ENCODE measurements around the gene TUBGCP2.

Gene TUBGCP2

DNA sequence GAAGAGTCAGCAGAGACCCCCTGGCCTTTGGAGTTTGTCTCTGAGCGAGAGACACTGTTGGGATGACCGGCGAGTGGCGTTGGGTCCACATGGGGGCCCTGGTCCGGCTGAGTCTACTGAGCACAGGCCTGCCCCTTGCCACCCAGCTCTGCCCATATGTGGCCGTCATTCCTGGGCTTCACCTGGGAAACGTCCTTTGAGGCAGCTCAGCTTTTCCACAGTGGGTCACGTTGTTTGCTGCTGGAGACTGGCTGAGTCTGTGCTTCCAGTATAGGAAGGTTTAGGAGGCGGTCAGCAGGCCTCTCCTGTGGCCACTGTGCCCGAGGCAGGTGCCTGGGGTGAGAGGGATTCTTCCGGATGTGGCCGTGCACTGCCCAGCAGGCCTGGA is 49.1 kb downstream of the TUBGCP2 start:
- Histone ChIP-seq H3K4me3 (ENCODE audit: low read depth, low read length) (no peak overlapping the region), H3K9ac (ENCODE audit: low read length) (no peak overlapping the region), H3K4me1 (ENCODE audit: control insufficient read depth, insufficient read depth, low read length) (peaks cover 29% of the 10 kb centered on the region), H3K27me3 (ENCODE audit: control insufficient read depth, insufficient read depth, low read length) (peaks cover 23% of the 10 kb centered on the region), H3K36me3 (ENCODE audit: control insufficient read depth, insufficient read depth, low read length) (no peaks in the 10 kb centered on the region), H3K27ac (ENCODE audit: low read depth, low read length) (no peak overlapping the region), H3K9me3 (ENCODE audit: control insufficient read depth, insufficient read depth, low read depth, low read length) (no peaks in the 10 kb centered on the region)

DNA sequence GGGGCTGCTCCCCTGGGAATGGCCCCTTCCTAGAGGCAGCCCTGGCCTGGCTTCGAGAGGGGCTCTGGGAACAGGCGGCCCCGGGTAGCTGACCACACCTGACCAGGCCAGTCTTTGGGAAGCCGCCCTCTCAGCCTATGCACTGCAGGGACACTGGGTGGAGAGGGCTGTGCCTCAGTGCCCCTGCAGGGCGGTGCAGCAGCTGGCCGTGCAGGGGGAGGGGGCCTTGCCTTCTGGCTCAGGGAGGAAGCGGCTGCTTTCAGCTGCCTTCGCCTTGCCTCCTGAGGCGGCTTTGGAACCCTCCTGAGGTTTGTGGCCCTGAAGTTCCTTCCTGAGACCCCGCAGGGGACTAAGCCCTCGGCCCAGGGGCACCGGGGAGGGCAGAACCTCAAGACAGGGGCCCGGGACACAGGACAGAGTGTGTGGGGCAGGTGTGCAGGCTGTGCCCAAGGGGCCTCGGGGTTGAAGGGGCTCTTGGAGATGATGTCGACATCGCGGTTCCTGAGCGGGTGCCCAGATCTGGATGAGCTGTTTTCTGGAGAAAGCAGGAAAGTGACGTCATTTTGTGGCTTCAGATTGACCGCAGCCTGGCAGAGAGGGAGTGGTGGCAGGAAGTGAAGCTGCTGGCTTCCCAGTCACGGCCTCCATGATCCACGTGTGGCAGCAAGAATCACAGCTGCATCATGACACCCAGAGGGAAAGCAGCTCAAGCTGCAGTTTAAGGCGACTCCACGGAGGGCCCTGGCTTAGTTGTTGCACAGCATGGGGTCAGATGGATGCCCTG is 49.7 kb downstream of the TUBGCP2 start:
- H3K4me3 ChIP-seq (ENCODE audit: low read depth, low read length): no peak overlapping the region

DNA sequence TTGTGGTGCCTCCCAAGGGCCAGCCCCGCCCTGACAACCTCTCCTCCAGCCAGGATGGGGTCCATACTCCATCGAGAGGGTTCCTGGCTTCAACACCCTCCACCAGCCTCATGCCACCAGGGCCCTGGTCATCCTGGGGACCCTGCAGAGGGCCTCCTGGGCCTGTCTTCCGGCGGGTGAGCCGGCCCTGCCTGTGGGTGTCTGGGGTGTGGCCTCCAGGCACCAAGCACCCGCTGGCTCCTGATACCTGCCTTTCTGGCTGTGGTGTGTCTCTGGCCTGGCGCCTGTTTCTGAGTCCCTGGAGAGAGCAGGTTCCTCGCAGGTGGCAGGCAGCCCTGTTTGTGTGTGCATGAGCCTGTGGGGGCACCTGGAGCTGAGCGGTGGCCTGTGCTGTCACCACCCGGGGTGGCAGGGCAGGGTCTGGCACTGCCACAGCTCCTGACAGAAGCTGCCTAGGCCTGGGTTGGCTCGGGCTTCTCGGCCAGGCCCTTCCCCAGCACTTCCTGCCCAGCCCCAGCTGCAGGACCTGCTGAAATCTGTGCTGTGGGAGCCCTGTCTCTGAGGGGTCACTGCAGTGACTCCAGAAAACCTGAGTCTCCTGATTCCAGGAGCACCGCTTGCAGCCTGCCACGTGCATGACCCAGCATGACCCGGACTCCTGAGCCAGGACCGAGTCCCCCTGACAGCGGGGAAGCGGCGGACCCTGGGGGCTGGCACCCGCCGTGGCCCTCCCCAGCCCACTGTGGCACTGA is 50.4 kb downstream of the TUBGCP2 start:
- H3K9ac ChIP-seq (ENCODE audit: low read length): no peak overlapping the region

More for the DNA sequence above, 49.7 kb downstream of the TUBGCP2 start:
- Histone ChIP-seq H3K9me3 (ENCODE audit: control insufficient read depth, insufficient read depth, low read depth, low read length) (no peaks in the 10 kb centered on the region), H3K4me1 (ENCODE audit: control insufficient read depth, insufficient read depth, low read length) (peaks cover 29% of the 10 kb centered on the region), H3K36me3 (ENCODE audit: control insufficient read depth, insufficient read depth, low read length) (no peaks in the 10 kb centered on the region), H3K27me3 (ENCODE audit: control insufficient read depth, insufficient read depth, low read length) (peaks cover 20% of the 10 kb centered on the region), H3K27ac (ENCODE audit: low read depth, low read length) (no peak overlapping the region), H3K9ac (ENCODE audit: low read length) (no peak overlapping the region)

DNA sequence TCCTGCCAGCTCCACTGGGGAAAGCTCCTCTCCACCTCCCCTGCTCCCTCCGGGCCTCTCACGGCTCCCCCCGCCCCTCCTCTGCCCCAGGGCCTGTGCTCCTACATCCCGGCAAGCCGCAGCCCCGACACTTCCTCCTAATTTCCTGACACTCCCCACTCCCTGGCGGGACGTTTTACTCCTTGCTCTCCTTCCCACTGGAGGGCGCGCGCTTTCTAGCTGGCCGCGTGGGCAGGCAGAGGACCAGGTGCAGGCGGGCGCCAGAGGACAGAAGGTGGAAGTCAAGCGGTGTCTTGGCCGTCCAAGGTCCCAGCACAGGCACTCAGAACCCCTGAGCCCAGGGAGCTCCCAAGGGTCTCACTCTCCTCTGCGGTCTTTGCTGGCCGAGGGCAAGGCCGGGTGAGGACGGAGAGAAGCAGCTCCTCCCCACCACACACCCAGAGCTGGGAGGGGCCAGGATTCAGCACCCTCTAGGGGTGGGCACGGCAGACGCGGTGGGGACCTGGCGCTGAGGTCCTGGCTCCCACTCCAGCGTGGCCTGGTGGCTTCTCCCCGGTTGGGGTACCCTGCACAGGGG is 51.1 kb downstream of the TUBGCP2 start:
- H3K9me3 ChIP-seq (ENCODE audit: control insufficient read depth, insufficient read depth, low read depth, low read length): no peaks in the 10 kb centered on the region
- H3K4me1 ChIP-seq (ENCODE audit: control insufficient read depth, insufficient read depth, low read length): peaks cover 25% of the 10 kb centered on the region
- peaks cover 8% of the 10 kb centered on the region for H3K27me3 ChIP-seq (ENCODE audit: control insufficient read depth, insufficient read depth, low read length)
- peak overlapping the region; percentile 51 for H3K4me3 ChIP-seq (ENCODE audit: low read depth, low read length)
- no peaks in the 10 kb centered on the region for H3K36me3 ChIP-seq (ENCODE audit: control insufficient read depth, insufficient read depth, low read length)
- no peak overlapping the region for H3K9ac ChIP-seq (ENCODE audit: low read length)
- no peak overlapping the region for H3K27ac ChIP-seq (ENCODE audit: low read depth, low read length)

More for the DNA sequence above, 50.4 kb downstream of the TUBGCP2 start:
- Histone ChIP-seq H3K27ac (ENCODE audit: low read depth, low read length) (no peak overlapping the region), H3K27me3 (ENCODE audit: control insufficient read depth, insufficient read depth, low read length) (peaks cover 15% of the 10 kb centered on the region), H3K9me3 (ENCODE audit: control insufficient read depth, insufficient read depth, low read depth, low read length) (no peaks in the 10 kb centered on the region), H3K4me1 (ENCODE audit: control insufficient read depth, insufficient read depth, low read length) (peaks cover 25% of the 10 kb centered on the region), H3K36me3 (ENCODE audit: control insufficient read depth, insufficient read depth, low read length) (no peaks in the 10 kb centered on the region), H3K4me3 (ENCODE audit: low read depth, low read length) (peak overlapping the region; percentile 51)

DNA sequence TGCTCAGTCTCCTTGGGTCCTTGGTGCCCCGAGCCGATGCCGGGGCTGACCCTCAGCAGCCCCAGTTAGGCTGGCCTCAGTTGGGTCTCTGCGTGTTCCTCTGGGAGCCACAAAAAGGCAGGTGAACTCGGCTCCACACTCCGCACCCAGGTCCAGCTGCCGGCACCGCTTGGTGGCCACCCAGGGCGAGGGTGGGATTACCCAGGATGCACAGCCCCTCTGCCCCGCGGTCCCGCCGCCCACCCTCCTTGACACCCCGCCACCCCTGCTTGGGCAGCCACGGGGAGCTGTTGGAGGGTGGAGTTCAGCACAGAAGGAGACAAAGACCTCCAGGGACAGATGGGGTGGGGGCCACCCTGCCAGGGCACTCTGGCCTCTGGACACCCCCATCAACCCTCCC is 53.3 kb downstream of the TUBGCP2 start:
- no peak overlapping the region for H3K9ac ChIP-seq (ENCODE audit: low read length)
- peaks cover 19% of the 10 kb centered on the region for H3K4me1 ChIP-seq (ENCODE audit: control insufficient read depth, insufficient read depth, low read length)
- no peaks in the 10 kb centered on the region for H3K9me3 ChIP-seq (ENCODE audit: control insufficient read depth, insufficient read depth, low read depth, low read length)
- H3K4me3 ChIP-seq (ENCODE audit: low read depth, low read length): no peak overlapping the region
- H3K36me3 ChIP-seq (ENCODE audit: control insufficient read depth, insufficient read depth, low read length): no peaks in the 10 kb centered on the region
- H3K27me3 ChIP-seq (ENCODE audit: control insufficient read depth, insufficient read depth, low read length): peaks cover 2% of the 10 kb centered on the region; the same call in 1 of the 2 replicates
- no peak overlapping the region for H3K27ac ChIP-seq (ENCODE audit: low read depth, low read length)

DNA sequence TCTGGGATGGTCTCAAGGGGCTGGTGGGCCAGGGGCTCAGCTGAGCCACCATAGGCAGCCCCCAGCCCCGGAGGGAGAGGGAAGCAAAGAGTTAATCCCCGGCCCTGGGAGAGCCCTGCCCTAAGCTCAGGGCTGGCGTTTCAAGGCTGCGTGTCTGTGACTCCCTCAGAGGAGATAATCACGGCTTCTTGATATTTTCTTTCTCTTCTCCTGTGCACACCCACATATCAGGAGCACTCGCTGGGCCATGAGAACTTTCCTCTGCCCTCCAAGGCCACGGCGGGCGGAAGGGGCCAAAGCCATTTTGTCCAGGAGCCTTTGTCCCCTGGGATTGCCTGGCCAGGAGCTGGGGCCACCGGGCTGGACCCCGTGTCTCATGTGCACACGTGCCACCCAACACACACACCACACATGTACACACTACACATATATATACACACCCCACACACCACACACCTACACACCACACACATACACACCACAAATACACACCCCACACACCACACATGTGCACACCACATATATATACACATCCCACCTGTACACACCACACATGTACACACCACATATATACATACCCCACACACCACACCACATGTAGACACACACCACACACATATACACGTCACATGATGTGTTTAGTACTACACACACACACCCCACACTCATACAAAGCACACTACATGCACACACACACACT is 54.1 kb downstream of the TUBGCP2 start:
- Histone ChIP-seq H3K36me3 (ENCODE audit: control insufficient read depth, insufficient read depth, low read length) (no peaks in the 10 kb centered on the region), H3K4me1 (ENCODE audit: control insufficient read depth, insufficient read depth, low read length) (peaks cover 19% of the 10 kb centered on the region), H3K9ac (ENCODE audit: low read length) (no peak overlapping the region), H3K4me3 (ENCODE audit: low read depth, low read length) (no peak overlapping the region), H3K27ac (ENCODE audit: low read depth, low read length) (no peak overlapping the region), H3K9me3 (ENCODE audit: control insufficient read depth, insufficient read depth, low read depth, low read length) (no peaks in the 10 kb centered on the region), H3K27me3 (ENCODE audit: control insufficient read depth, insufficient read depth, low read length) (peaks cover 7% of the 10 kb centered on the region; the same call in 1 of the 2 replicates)

DNA sequence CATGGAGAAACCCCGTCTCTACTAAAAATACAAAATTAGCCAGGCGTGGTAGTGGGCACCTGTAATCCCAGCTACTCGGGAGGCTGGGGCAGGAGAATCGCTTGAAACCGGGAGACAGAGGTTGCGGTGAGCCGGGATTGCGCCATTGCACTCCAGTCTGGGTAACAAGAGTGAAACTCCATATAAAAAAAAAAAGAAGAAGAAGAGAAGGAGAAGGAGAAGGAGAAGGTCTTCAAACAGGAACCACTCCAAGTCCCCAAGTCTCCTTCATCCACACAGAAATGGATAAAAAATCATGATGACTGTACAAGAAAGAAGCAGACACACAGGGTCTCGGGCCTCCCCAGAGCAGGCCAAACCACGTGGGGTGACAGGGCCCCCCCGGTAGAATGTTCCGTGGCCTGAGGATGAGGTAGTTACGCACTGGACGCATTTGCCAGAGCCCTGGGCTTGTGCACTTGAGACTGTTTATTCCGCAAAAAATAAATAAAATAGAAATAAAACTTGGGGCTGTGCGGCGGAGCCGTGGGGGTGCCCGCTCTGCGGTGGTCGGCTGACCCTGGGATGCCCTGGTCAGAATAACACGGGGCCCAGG is 55.2 kb downstream of the TUBGCP2 start:
- H3K27ac ChIP-seq (ENCODE audit: low read depth, low read length): no peak overlapping the region
- no peak overlapping the region for H3K4me3 ChIP-seq (ENCODE audit: low read depth, low read length)
- no peaks in the 10 kb centered on the region for H3K36me3 ChIP-seq (ENCODE audit: control insufficient read depth, insufficient read depth, low read length)
- no peak overlapping the region for H3K9ac ChIP-seq (ENCODE audit: low read length)
- H3K9me3 ChIP-seq (ENCODE audit: control insufficient read depth, insufficient read depth, low read depth, low read length): no peaks in the 10 kb centered on the region
- H3K27me3 ChIP-seq (ENCODE audit: control insufficient read depth, insufficient read depth, low read length): peaks cover 9% of the 10 kb centered on the region; the same call in 1 of the 2 replicates
- peaks cover 13% of the 10 kb centered on the region for H3K4me1 ChIP-seq (ENCODE audit: control insufficient read depth, insufficient read depth, low read length)

DNA sequence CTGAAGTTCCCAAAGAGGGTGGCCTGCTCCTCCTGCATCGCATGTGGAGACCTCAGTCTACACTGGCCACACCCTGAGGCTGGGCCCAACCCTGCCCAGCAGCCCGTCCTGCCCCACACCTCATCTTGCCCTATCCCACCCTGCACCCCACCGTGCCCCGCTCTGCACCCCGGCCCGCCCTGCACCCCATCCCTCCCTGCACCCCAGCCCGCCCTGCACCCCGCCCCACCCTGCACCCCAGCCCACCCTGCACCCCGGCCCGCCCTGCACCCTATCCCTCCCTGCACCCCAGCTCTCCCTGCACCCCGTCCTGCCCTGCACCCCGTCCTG is 56.5 kb downstream of the TUBGCP2 start:
- H3K27ac ChIP-seq (ENCODE audit: low read depth, low read length): no peak overlapping the region
- peaks cover 9% of the 10 kb centered on the region; the same call in 1 of the 2 replicates for H3K27me3 ChIP-seq (ENCODE audit: control insufficient read depth, insufficient read depth, low read length)
- H3K9ac ChIP-seq (ENCODE audit: low read length): no peak overlapping the region
- no peak overlapping the region for H3K4me3 ChIP-seq (ENCODE audit: low read depth, low read length)
- no peaks in the 10 kb centered on the region for H3K36me3 ChIP-seq (ENCODE audit: control insufficient read depth, insufficient read depth, low read length)
- peaks cover 9% of the 10 kb centered on the region for H3K4me1 ChIP-seq (ENCODE audit: control insufficient read depth, insufficient read depth, low read length)
- H3K9me3 ChIP-seq (ENCODE audit: control insufficient read depth, insufficient read depth, low read depth, low read length): no peaks in the 10 kb centered on the region

DNA sequence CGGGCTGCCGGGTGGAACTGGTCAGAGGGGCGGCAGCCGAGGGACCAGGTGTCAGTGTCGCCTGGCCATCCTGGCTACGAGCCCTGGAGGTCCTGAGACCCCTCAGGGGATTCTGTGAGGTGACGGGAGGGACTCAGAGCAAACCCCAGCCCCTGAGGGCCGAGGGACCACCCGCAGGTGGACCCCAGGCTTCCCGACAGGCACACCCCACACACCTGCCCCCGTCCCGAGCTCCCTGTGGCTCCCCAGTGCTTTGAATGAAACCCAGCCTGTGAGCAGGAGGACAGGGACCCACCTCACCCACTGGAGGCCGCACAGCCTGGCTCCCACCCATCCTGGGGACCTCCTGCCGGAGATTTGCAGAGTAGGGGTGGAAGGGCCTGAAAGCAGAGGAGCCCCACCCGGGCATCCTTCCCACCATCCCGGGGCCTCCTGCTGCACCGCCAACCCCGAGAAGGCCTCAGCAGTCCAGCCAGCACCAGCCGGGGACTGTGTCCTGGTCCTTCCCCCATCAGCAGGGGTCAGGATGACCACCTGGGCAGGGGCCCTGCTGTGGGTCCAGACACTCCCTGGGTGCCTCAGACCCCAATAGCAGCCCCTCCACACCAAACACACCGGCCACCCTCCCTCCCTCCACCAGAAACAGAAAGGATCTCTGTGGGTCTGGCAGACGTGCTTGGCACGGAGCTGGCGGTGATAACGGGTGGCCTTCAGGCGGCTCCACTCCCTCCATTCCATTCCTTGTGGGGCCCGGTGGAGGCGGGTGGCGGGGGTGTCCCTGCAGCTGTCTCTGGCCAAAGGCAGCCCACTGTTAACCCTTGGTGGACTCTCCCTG is 57.1 kb downstream of the TUBGCP2 start:
- Histone ChIP-seq H3K27me3 (ENCODE audit: control insufficient read depth, insufficient read depth, low read length) (peaks cover 9% of the 10 kb centered on the region; the same call in 1 of the 2 replicates), H3K9me3 (ENCODE audit: control insufficient read depth, insufficient read depth, low read depth, low read length) (no peaks in the 10 kb centered on the region), H3K36me3 (ENCODE audit: control insufficient read depth, insufficient read depth, low read length) (no peaks in the 10 kb centered on the region), H3K9ac (ENCODE audit: low read length) (no peak overlapping the region), H3K4me1 (ENCODE audit: control insufficient read depth, insufficient read depth, low read length) (peaks cover 12% of the 10 kb centered on the region), H3K27ac (ENCODE audit: low read depth, low read length) (no peak overlapping the region), H3K4me3 (ENCODE audit: low read depth, low read length) (no peak overlapping the region)
